Right kidney (tissue), 1 donor: Measurements from ENCODE around the gene CYTH3.
"Not testable (repeated sequence)": the region's sequence is repeated elsewhere in the genome, so short reads cannot be mapped to it uniquely, and the experiment has no call there.

Experiments
- DNase-seq: peaks from one replicate; pipeline ENCODE4 v3.0.0-alpha.2; 2016

CYTH3 gene

GRCh38 chr7:6284055-6284400 is 11.6 kb upstream of the CYTH3 start:
- DNase-seq = no peak

GRCh38 chr7:6283391-6284054 is 11.1 kb upstream of the CYTH3 start:
- not testable (repeated sequence) for DNase-seq

- DNase-seq = no peak
Observed at GRCh38 chr7:6279937-6280336, 7.5 kb upstream of the CYTH3 start.

- no peak for DNase-seq
Observed at GRCh38 chr7:6279341-6279740, 6.9 kb upstream of the CYTH3 start.

- no peak for DNase-seq
Observed at GRCh38 chr7:6278749-6279310, 6.4 kb upstream of the CYTH3 start.

GRCh38 chr7:6277476-6277875 is 5.1 kb upstream of the CYTH3 start:
- DNase-seq = no peak

GRCh38 chr7:6276911-6277408 is 4.5 kb upstream of the CYTH3 start:
- no peak for DNase-seq

GRCh38 chr7:6274743-6275142 is 2.3 kb upstream of the CYTH3 start:
- no peak for DNase-seq

GRCh38 chr7:6273917-6274630 is 1.6 kb upstream of the CYTH3 start:
- no peak for DNase-seq

GRCh38 chr7:6273380-6273837 is 985 bp upstream of the CYTH3 start:
- peak; percentile 41 for DNase-seq

GRCh38 chr7:6271694-6272440 is 557 bp downstream of the CYTH3 start:
- peak; percentile 63 for DNase-seq

GRCh38 chr7:6271060-6271658 is 1.3 kb downstream of the CYTH3 start:
- DNase-seq = peak; percentile 49

GRCh38 chr7:6269527-6269926 is 2.9 kb downstream of the CYTH3 start:
- DNase-seq = no peak

GRCh38 chr7:6268907-6269306 is 3.5 kb downstream of the CYTH3 start:
- DNase-seq = no peak

GRCh38 chr7:6268023-6268900 is 4.2 kb downstream of the CYTH3 start:
- DNase-seq = no peak

GRCh38 chr7:6266699-6267098 is 5.7 kb downstream of the CYTH3 start:
- DNase-seq = no peak

GRCh38 chr7:6262221-6262620 is 10.2 kb downstream of the CYTH3 start:
- DNase-seq = no peak

- DNase-seq = no peak
Observed at GRCh38 chr7:6261699-6262098, 10.7 kb downstream of the CYTH3 start.

GRCh38 chr7:6260291-6261187 is 11.9 kb downstream of the CYTH3 start:
- no peak for DNase-seq

GRCh38 chr7:6259257-6259656 is 13.2 kb downstream of the CYTH3 start:
- DNase-seq = no peak
